Measurements from ENCODE around the gene ABHD15. TPM values are rescaled to one million over a fixed set of nuclear protein-coding genes. Genes with fewer than 3 reads are reported as not detected.

ABHD15 gene
- total RNA-seq, 1 experiment from 2014 or later: 8.2 TPM

- Histone ChIP-seq H3K27ac (ENCODE audit: low read depth, low read length) (no peak overlapping the region), H2AFZ (ENCODE audit: low read depth, low read length, poor library complexity, severe bottlenecking) (no peak overlapping the region), H3K4me2 (ENCODE audit: low read length) (no peak overlapping the region), H3K36me3 (ENCODE audit: control insufficient read depth in 1 of 2, insufficient read depth in 2 of 2, low read length in 2 of 2) (peaks cover 3 to 4% of the 10 kb centered on the region in 2 experiments; a peak in 1 of 4 replicates), H3K9me2 (ENCODE audit: insufficient read depth) (no peaks in the 10 kb centered on the region), H3K4me1 (ENCODE audit: control insufficient read depth in 1 of 2, insufficient read depth in 2 of 2, low read length in 2 of 2) (no peaks in the 10 kb centered on the region), H3K4me3 (replicated peaks in 1 of 2; ENCODE audit: low read depth in 1 of 2, low read length in 2 of 2) (no peak overlapping the region), H3K79me2 (ENCODE audit: insufficient read depth, low read length) (no peaks in the 10 kb centered on the region), H3K27me3 (ENCODE audit: insufficient read depth, low read length) (no peaks in the 10 kb centered on the region), H3K9ac (ENCODE audit: low read length) (no peak overlapping the region), H4K20me1 (ENCODE audit: insufficient read depth) (no peaks in the 10 kb centered on the region), H3K9me3 (ENCODE audit: control insufficient read depth in 1 of 2, insufficient read depth in 1 of 2, low read depth in 1 of 2, low read length in 2 of 2) (no peaks in the 10 kb centered on the region)
- no peak for TF ChIP-seq ATF3 (IDR thresholded peaks at IDR 0.05)
- TF ChIP-seq JUND (IDR thresholded peaks at IDR 0.05): no peak
- TF ChIP-seq FOSL1 (IDR thresholded peaks at IDR 0.05; ENCODE audit: low read depth): no peak
- TF ChIP-seq REST (IDR thresholded peaks at IDR 0.05; ENCODE audit: low read depth): no peak
- TF ChIP-seq CTCF (IDR thresholded peaks at IDR 0.05 in 2 of 3, conservative IDR thresholded peaks at IDR 0.05 in 1 of 3; ENCODE audit: borderline replicate concordance in 1 of 3, insufficient read depth in 1 of 3, low read depth in 2 of 3, low read length in 2 of 3): no peak
- ATAC-seq (no peak), DNase-seq (ENCODE audit: low read depth, low spot score) (no peak)
- ChIA-PET POLR2A (no interaction called here), RAD21 (ENCODE audit: low non-redundant PET in 1 of 2, low total read pairs in 2 of 2, uncharacterized antibody in 2 of 2, unreplicated experiment in 2 of 2) (no interaction called here), CTCF (interaction anchor here (1.6 kb wide), 1 partner anchor 536 kb away, joined by 4 read pairs; no protein-coding TSS in a partner anchor)
- intact Hi-C loops (cut with micrococcal nuclease): no loop called here
- no TSS peak for BruUV-seq (replicated peaks)
Measured at GRCh38 chr17:29557739-29558116, 9.1 kb downstream of the ABHD15 start.

Data from HCT116 (cell line).